Esophagus squamous epithelium (tissue), 5 donors: ENCODE data around the gene GBE1. TPM values are rescaled to one million over a fixed set of nuclear protein-coding genes. Genes with fewer than 3 reads are reported as not detected.

Source experiments
- DNase-seq: peaks from one replicate; lab custom pipeline; 2025; lab: John Stamatoyannopoulos, UW
- H3K27ac ChIP-seq, 4 donors: fragments of 200-600 bp; sonication (generic); one replicate each; pipeline ENCODE4 v1.5.1; 2016 to 2019; ENCODE audit warnings: mild to moderate bottlenecking in 1 of 4
- H3K27me3 ChIP-seq, 4 donors: fragments of 200-600 bp; sonication (generic); 1 replicate in 3 of 4; 2 replicates in 1 of 4; pipeline versions ENCODE4 v1.5.1 to v1.6.0; 2017 to 2021; ENCODE audit warnings: antibody characterized with exemption in 1 of 4
- H3K36me3 ChIP-seq, 3 donors: fragments of 200-600 bp; sonication (generic); one replicate each; pipeline ENCODE4 v1.5.1; 2016 to 2019
- H3K4me1 ChIP-seq, 3 donors: fragments of 200-600 bp; sonication (generic); one replicate each; pipeline ENCODE4 v1.5.1; 2017 to 2019
- H3K4me3 ChIP-seq, 4 donors: fragments of 200-600 bp; sonication (generic); 1 replicate in 3 of 4; 2 replicates in 1 of 4; pipeline ENCODE4 v1.5.1; 2016 to 2019; ENCODE audit warnings: mild to moderate bottlenecking in 2 of 4, moderate library complexity in 1 of 4
- H3K9me3 ChIP-seq, 3 donors: fragments of 200-600 bp; sonication (generic); one replicate each; pipeline ENCODE4 v1.5.1; 2016 to 2019
- CTCF ChIP-seq, 6 experiments: fragments of 450-650 bp in 4 of 6; fragments of 200-600 bp in 2 of 6; sonication (generic) in 2 of 6; IDR thresholded peaks; one replicate each; pipeline ENCODE4 v1.5.1; 2016 to 2019; ENCODE audit warnings: antibody characterized with exemption in 6 of 6, mild to moderate bottlenecking in 4 of 6, moderate library complexity in 4 of 6
- POLR2A ChIP-seq, 4 donors: fragments of 450-650 bp; IDR thresholded peaks; one replicate each; pipeline ENCODE4 v1.6.1; 2017; ENCODE audit warnings: antibody characterized with exemption in 4 of 4, mild to moderate bottlenecking in 4 of 4, moderate library complexity in 3 of 4
- WGBS, 2 donors: methylation state at CpG; one replicate each; pipeline ENCODE4 v1.1.5; 2018; 5-methylcytosine and 5-hydroxymethylcytosine counted together
- intact Hi-C: fragments of 100-400 bp; cut with DNase I; formaldehyde crosslinking; loops from one replicate; pipeline ENCODE4 v1.15.0; 2022
- total RNA-seq, 4 donors: library from RNA; depleted of rRNA; stranded (reverse); fragments of >200 nt; gene quantifications; one replicate each; pipeline ENCODE4 v1.1.0, GENCODE V29; 2016
- donor health status: DM: yes; HTN: yes; CAD: no.

Gene GBE1
- total RNA-seq, 4 donors from 2014 or later, result 19.2 to 37.2 (median 29.7) TPM

- Histone ChIP-seq H3K9me3 (no peaks in the 10 kb centered on the region), H3K4me1 (no peaks in the 10 kb centered on the region), H3K27me3 (no peaks in the 10 kb centered on the region), H3K36me3 (no peaks in the 10 kb centered on the region), H3K27ac (no peak overlapping the region), H3K4me3 (no peak overlapping the region)
- intact Hi-C loops, result no loop called here
- TF ChIP-seq POLR2A (IDR thresholded peaks at IDR 0.05) (no peak), CTCF (IDR thresholded peaks at IDR 0.05) (no peak)
- DNase-seq, result no peak
- 95 to 100% methylated on average over 3 to 5 of the region's 5 CpGs for WGBS, 2 donors
Measured at GRCh38 chr3:81735334-81735733, 26.1 kb downstream of the GBE1 start.

- Histone ChIP-seq H3K27me3 (no peaks in the 10 kb centered on the region), H3K36me3 (no peaks in the 10 kb centered on the region), H3K4me1 (no peaks in the 10 kb centered on the region), H3K9me3 (no peaks in the 10 kb centered on the region), H3K4me3 (no peak overlapping the region), H3K27ac (no peak overlapping the region)
- no peak for TF ChIP-seq POLR2A (IDR thresholded peaks at IDR 0.05)
- TF ChIP-seq CTCF (IDR thresholded peaks at IDR 0.05), result no peak
- intact Hi-C loops, result no loop called here
- 93 to 100% methylated on average over 1 of the region's 1 CpG for WGBS, 2 donors
- DNase-seq, result no peak
Measured at GRCh38 chr3:81734742-81735141, 26.7 kb downstream of the GBE1 start.

GRCh38 chr3:81732642-81733041 is 28.8 kb downstream of the GBE1 start:
- DNase-seq, result no peak
- Histone ChIP-seq H3K9me3 (no peaks in the 10 kb centered on the region), H3K4me3 (no peak overlapping the region), H3K36me3 (no peaks in the 10 kb centered on the region), H3K4me1 (peaks cover 0 to 4% (median 0%) of the 10 kb centered on the region in 3 donors), H3K27ac (no peak overlapping the region), H3K27me3 (no peaks in the 10 kb centered on the region)
- intact Hi-C loops, result no loop called here
- 79 to 82% methylated on average over 4 of the region's 4 CpGs for WGBS, 2 donors
- no peak for TF ChIP-seq CTCF (IDR thresholded peaks at IDR 0.05)
- no peak for TF ChIP-seq POLR2A (IDR thresholded peaks at IDR 0.05)

- 88 to 94% methylated on average over 2 of the region's 2 CpGs for WGBS, 2 donors
- H3K27me3 ChIP-seq, result no peaks in the 10 kb centered on the region
- no peak overlapping the region for H3K4me3 ChIP-seq
- TF ChIP-seq POLR2A (IDR thresholded peaks at IDR 0.05), result no peak
- TF ChIP-seq CTCF (IDR thresholded peaks at IDR 0.05), result no peak
- no peaks in the 10 kb centered on the region for H3K9me3 ChIP-seq
- no peak for DNase-seq
- intact Hi-C loops, result no loop called here
- H3K36me3 ChIP-seq, result no peaks in the 10 kb centered on the region
- no peak overlapping the region for H3K27ac ChIP-seq
- H3K4me1 ChIP-seq, result peaks cover 0 to 16% (median 0%) of the 10 kb centered on the region in 3 donors
Measured at GRCh38 chr3:81728766-81729544, 32.5 kb downstream of the GBE1 start.

GRCh38 chr3:81726735-81727134 is 34.7 kb downstream of the GBE1 start:
- H3K27me3 ChIP-seq, result no peaks in the 10 kb centered on the region
- no peaks in the 10 kb centered on the region for H3K36me3 ChIP-seq
- WGBS, 2 donors, result 71 to 72% methylated on average over 6 of the region's 6 CpGs
- H3K4me3 ChIP-seq, result no peak overlapping the region
- DNase-seq, result no peak
- H3K4me1 ChIP-seq, result peaks cover 0 to 25% (median 0%) of the 10 kb centered on the region in 3 donors
- TF ChIP-seq CTCF (IDR thresholded peaks at IDR 0.05), result no peak
- no peak for TF ChIP-seq POLR2A (IDR thresholded peaks at IDR 0.05)
- H3K9me3 ChIP-seq, result no peaks in the 10 kb centered on the region
- no peak overlapping the region for H3K27ac ChIP-seq
- intact Hi-C loops, result no loop called here
